Heart left ventricle (tissue), 16 donors: ENCODE results near the gene ARHGAP31. TPM values are rescaled to one million over a fixed set of nuclear protein-coding genes. Genes with fewer than 3 reads are reported as not detected.

Experiments used
- ATAC-seq, 4 donors: fragments of 200-7000 bp; cut with Tn5 transposase; one replicate each; pipeline ENCODE4 v1.9.1; 2020 to 2022; ENCODE audit warnings: moderate library complexity in 4 of 4, mild to moderate bottlenecking in 3 of 4, moderate number of reproducible peaks in 1 of 4
- DNase-seq, 5 donors: peaks; one replicate each; pipeline ENCODE4 v3.0.0-alpha.2; 2020
- H3K27ac ChIP-seq, 12 donors: fragments of 200-600 bp; sonication (generic) in 4 of 12; one replicate each; pipeline versions ENCODE4 v1.5.0 to v1.8.0; 2016 to 2022; ENCODE audit warnings: mild to moderate bottlenecking in 2 of 12
- H3K27me3 ChIP-seq, 9 donors: fragments of 200-600 bp; sonication (generic) in 2 of 9; one replicate each; pipeline versions ENCODE4 v1.5.1 to v1.8.0; 2016 to 2022; ENCODE audit warnings: mild to moderate bottlenecking in 3 of 9
- H3K36me3 ChIP-seq, 9 donors: fragments of 200-600 bp; sonication (generic) in 2 of 9; one replicate each; pipeline versions ENCODE4 v1.5.0 to v1.8.0; 2018 to 2022; ENCODE audit warnings: mild to moderate bottlenecking in 2 of 9
- H3K4me1 ChIP-seq, 12 donors: fragments of 200-600 bp; sonication (generic) in 4 of 12; one replicate each; pipeline versions ENCODE4 v1.5.0 to v1.8.0; 2016 to 2022; ENCODE audit warnings: mild to moderate bottlenecking in 3 of 12
- H3K4me3 ChIP-seq, 12 donors: fragments of 200-600 bp; sonication (generic) in 4 of 12; one replicate each; pipeline versions ENCODE4 v1.5.0 to v1.8.0; 2017 to 2022; ENCODE audit warnings: mild to moderate bottlenecking in 9 of 12, moderate library complexity in 4 of 12
- H3K9me3 ChIP-seq, 12 donors: fragments of 200-600 bp; sonication (generic) in 4 of 12; one replicate each; pipeline versions ENCODE4 v1.5.0 to v1.8.0; 2016 to 2022; ENCODE audit warnings: mild to moderate bottlenecking in 1 of 12
- POLR2A ChIP-seq, 2 donors: fragments of 450-650 bp; IDR thresholded peaks; one replicate each; pipeline ENCODE4 v1.6.1; 2017; ENCODE audit warnings: antibody characterized with exemption in 2 of 2, mild to moderate bottlenecking in 2 of 2, moderate library complexity in 2 of 2
- WGBS, 4 donors: extraction: QIAGEN DNeasy Blood & Tissue Kit in 2 of 4; methylation state at CpG; one replicate each; pipeline versions ENCODE4 v1.1.5 to v1.1.7; 2013 to 2018; 5-methylcytosine and 5-hydroxymethylcytosine counted together
- intact Hi-C, 10 donors: fragments of 100-400 bp; cut with DNase I; formaldehyde crosslinking; loops; one replicate each; pipeline versions ENCODE4 v1.11.1 to v1.14.2; 2022
- polyA plus RNA-seq, 2 donors: library from polyadenylated mRNA; stranded (reverse); fragments of 200-250 nt; gene quantifications; one replicate each; pipeline ENCODE4 v1.2.3, GENCODE V29; 2013
- total RNA-seq, 9 donors: library from RNA; depleted of rRNA in 2 of 9; stranded (reverse); fragments of >200 nt in 2 of 9; fragmentation: NEBNext Ultra II Directional in 3 of 9; extraction: Animal tissue kit (Norgen Biotek cat#: 25700) in 3 of 9; gene quantifications; one replicate each; pipeline versions ENCODE4 v1.1.0 to v1.2.4, GENCODE V29; 2016 to 2023
- TF ChIP-seq, protein P1 (sequence below), 12 donors: fragments of 200-600 bp; sonication (generic) in 4 of 12; IDR thresholded peaks; one replicate each; pipeline versions ENCODE4 v1.5.0 to v1.8.0; 2018 to 2022; ENCODE audit warnings: antibody characterized with exemption in 12 of 12, mild to moderate bottlenecking in 5 of 12
- donor health status: ischemic (EF 13 %, LVEDD 7.1; RV severe dilation, severe dysfunction).
- donor health status: healthy with polysubstance abuse.
- donor health status: DM: no; HTN: yes; CAD: no.
- donor health status: DM: no; HTN: no; CAD: no.
- donor health status: ischemic (EF 25% LVEDD 6.9; RV normal size, moderate dysfunction).
- donor health status: ischemic (EF 25% LVEDD 5.7; RV mildly dilated, moderate dysfunction).
- donor health status: healthy.
- donor health status: DM: yes; HTN: yes; CAD: no.
- donor health status: ischemic (EF 35%, LVEDD 5.7; RV mildly dilated, moderate dysfunction).
- donor health status: nonischemic (EF 11% LVEDD 7.7; RV severe dilation, severe dysfunction).
- donor health status: DM: yes; HTN: yes; CAD: no.
- donor health status: PGD.
- donor health status: ischemic (EF 29% LVEDD 5.4; RV normal size, mild dysfunction).
- donor health status: nonischemic (EF 23%, LVEDD 6.1; RV moderate dilation, normal function).

Gene ARHGAP31
- total and polyA plus RNA-seq, 11 donors, result 10.4 to 79.1 (median 33.5) TPM

- H3K4me1 ChIP-seq, result peaks cover 0 to 8% (median 0%) of the 10 kb centered on the region in 12 donors
- intact Hi-C loops, result no loop called here
- WGBS, 4 donors, result 93 to 96% (median 94%) methylated on average over 4 of the region's 4 CpGs
- H3K27me3 ChIP-seq, result no peaks in the 10 kb centered on the region
- no peaks in the 10 kb centered on the region for H3K9me3 ChIP-seq
- peaks cover 0 to 64% (median 45%) of the 10 kb centered on the region in 9 donors for H3K36me3 ChIP-seq
- no peak for ATAC-seq
- no peak for DNase-seq
- no peak overlapping the region for H3K4me3 ChIP-seq
- no peak overlapping the region for H3K27ac ChIP-seq
- no peak for TF ChIP-seq POLR2A (IDR thresholded peaks at IDR 0.05)
- TF ChIP-seq, protein P1, sequence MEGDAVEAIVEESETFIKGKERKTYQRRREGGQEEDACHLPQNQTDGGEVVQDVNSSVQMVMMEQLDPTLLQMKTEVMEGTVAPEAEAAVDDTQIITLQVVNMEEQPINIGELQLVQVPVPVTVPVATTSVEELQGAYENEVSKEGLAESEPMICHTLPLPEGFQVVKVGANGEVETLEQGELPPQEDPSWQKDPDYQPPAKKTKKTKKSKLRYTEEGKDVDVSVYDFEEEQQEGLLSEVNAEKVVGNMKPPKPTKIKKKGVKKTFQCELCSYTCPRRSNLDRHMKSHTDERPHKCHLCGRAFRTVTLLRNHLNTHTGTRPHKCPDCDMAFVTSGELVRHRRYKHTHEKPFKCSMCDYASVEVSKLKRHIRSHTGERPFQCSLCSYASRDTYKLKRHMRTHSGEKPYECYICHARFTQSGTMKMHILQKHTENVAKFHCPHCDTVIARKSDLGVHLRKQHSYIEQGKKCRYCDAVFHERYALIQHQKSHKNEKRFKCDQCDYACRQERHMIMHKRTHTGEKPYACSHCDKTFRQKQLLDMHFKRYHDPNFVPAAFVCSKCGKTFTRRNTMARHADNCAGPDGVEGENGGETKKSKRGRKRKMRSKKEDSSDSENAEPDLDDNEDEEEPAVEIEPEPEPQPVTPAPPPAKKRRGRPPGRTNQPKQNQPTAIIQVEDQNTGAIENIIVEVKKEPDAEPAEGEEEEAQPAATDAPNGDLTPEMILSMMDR (IDR thresholded peaks at IDR 0.05), result no peak
Observed at GRCh38 chr3:119375510-119375909, 81.3 kb downstream of the ARHGAP31 start.

DNA sequence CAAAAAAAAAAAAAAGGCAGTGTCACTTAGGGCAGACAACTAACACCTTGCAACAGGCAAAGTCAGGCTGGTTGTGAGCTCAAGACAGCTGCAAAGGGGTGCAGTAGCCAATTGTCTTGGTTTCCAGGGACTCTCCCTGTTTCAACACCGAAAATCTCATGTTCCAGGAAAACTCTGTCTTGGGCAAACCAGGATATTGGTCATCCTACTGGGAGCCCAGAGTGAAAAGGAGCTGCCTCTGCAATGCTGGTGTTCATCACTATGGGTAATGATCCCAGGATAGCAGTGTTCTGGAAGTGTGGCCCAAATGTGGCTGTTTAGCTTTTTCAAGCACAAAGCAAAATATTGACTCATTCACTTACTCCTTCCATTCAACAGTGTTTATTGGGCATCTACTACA lies 82.6 kb downstream of the ARHGAP31 start:
- intact Hi-C loops, result no loop called here
- DNase-seq, result no peak
- Histone ChIP-seq H3K4me1 (peaks cover 0 to 8% (median 0%) of the 10 kb centered on the region in 12 donors), H3K9me3 (no peaks in the 10 kb centered on the region), H3K36me3 (peaks cover 0 to 64% (median 55%) of the 10 kb centered on the region in 9 donors), H3K27ac (no peak overlapping the region), H3K27me3 (no peaks in the 10 kb centered on the region), H3K4me3 (no peak overlapping the region)
- ATAC-seq, result no peak
- WGBS, 4 donors, result 69 to 100% (median 82%) methylated on average over 1 of the region's 1 CpG
- no peak for TF ChIP-seq POLR2A (IDR thresholded peaks at IDR 0.05)
- TF ChIP-seq, protein P1 (IDR thresholded peaks at IDR 0.05), result no peak

DNA sequence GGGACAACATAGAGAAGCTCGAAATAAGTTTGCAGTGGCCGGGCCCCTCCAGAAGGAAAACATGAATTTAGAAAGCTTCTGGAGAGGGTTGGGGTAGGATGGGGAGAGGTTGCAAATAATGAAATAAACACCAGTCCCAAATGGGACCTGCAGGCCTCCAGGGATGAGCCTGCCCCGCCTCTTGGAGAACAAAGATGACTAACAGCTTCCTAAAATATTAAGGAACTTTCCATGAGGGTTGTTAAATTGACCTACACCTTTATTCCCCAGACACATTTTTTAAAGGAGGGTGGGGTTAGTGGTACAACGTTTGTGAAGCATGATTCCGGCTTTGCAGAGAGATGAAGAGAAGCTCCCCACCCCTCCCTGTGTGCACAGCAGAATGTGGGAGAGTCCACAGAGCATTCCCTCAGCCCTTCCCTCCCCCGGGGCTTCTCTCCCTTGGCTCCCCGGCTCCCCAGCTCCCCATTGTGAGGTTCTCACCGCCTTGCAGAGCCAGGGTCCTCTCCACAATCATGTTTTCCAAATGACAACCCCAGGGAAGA lies 84.1 kb downstream of the ARHGAP31 start:
- intact Hi-C loops, result no loop called here
- DNase-seq, result no peak
- Histone ChIP-seq H3K27ac (peak overlapping the region in 1 of 12 donors; percentile 40), H3K27me3 (no peaks in the 10 kb centered on the region), H3K4me3 (no peak overlapping the region), H3K36me3 (peaks cover 3 to 76% (median 68%) of the 10 kb centered on the region in 9 donors), H3K4me1 (peaks cover 0 to 8% (median 0%) of the 10 kb centered on the region in 12 donors), H3K9me3 (no peaks in the 10 kb centered on the region)
- ATAC-seq, result peak in 1 of 4 donors; percentile 14
- WGBS, 4 donors, result 71 to 75% (median 74%) methylated on average over 8 of the region's 8 CpGs
- TF ChIP-seq, protein P1 (IDR thresholded peaks at IDR 0.05), result no peak
- TF ChIP-seq POLR2A (IDR thresholded peaks at IDR 0.05), result no peak

DNA sequence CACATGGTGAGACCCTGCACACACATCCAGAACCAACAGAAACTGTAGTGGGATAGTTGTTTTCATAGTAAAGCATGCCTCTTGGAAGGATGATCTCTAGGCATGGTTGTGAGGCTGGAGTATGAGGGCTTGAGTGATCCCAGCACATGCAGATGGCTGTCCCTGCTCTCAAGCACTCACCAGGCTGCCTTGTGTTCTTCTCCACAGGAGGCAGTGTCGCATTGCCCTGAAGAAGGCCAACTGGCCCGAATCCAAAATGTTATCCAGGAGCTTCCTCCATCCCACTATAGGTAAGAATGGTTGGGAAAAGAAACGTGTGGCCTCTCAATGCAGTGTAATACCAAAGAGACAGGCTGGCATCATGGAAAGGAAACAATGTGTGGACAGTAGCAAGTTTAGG lies 86.5 kb downstream of the ARHGAP31 start:
- TF ChIP-seq POLR2A (IDR thresholded peaks at IDR 0.05), result no peak
- TF ChIP-seq, protein P1 (IDR thresholded peaks at IDR 0.05), result peak in 3 of 12 donors; percentile 14 to 18 (median 15)
- H3K9me3 ChIP-seq, result no peaks in the 10 kb centered on the region
- no peak for DNase-seq

More for the DNA sequence above, 86.5 kb downstream of the ARHGAP31 start:
- Histone ChIP-seq H3K4me1 (peaks cover 0 to 8% (median 0%) of the 10 kb centered on the region in 12 donors), H3K4me3 (no peak overlapping the region), H3K27me3 (no peaks in the 10 kb centered on the region), H3K27ac (no peak overlapping the region), H3K36me3 (peaks cover 3 to 83% (median 78%) of the 10 kb centered on the region in 9 donors)
- ATAC-seq, result peak in 3 of 4 donors; percentile 18 to 44 (median 25)
- intact Hi-C loops, result loop anchor here in 2 of 10 donors (10.0 kb wide), 2 partner anchors 106 to 496 kb away; no protein-coding TSS in a partner anchor
- WGBS, 4 donors, result 44 to 62% (median 51%) methylated on average over 3 of the region's 3 CpGs
